HG03558 (cell line): ENCODE data around the gene PLEKHG5.
"Not testable (repeated sequence)": the region's sequence is repeated elsewhere in the genome, so short reads cannot be mapped to it uniquely, and the experiment has no call there.

Source experiments
- ATAC-seq: cut with Tn5 transposase; IDR thresholded peaks from one replicate; pipeline ENCODE4 v1.9.1; 2021; ENCODE audit warnings: moderate number of reproducible peaks; ENCODE audit not compliant: unreplicated experiment; ENCODE audit errors: extremely low read depth

Gene PLEKHG5

GRCh38 chr1:6450486-6450885, 41.0 kb downstream of the PLEKHG5 start:
- ATAC-seq, result not testable (repeated sequence)

GRCh38 chr1:6450005-6450450, 41.4 kb downstream of the PLEKHG5 start:
- no peak for ATAC-seq

GRCh38 chr1:6448749-6449631, 42.5 kb downstream of the PLEKHG5 start:
- ATAC-seq, result no peak

DNA sequence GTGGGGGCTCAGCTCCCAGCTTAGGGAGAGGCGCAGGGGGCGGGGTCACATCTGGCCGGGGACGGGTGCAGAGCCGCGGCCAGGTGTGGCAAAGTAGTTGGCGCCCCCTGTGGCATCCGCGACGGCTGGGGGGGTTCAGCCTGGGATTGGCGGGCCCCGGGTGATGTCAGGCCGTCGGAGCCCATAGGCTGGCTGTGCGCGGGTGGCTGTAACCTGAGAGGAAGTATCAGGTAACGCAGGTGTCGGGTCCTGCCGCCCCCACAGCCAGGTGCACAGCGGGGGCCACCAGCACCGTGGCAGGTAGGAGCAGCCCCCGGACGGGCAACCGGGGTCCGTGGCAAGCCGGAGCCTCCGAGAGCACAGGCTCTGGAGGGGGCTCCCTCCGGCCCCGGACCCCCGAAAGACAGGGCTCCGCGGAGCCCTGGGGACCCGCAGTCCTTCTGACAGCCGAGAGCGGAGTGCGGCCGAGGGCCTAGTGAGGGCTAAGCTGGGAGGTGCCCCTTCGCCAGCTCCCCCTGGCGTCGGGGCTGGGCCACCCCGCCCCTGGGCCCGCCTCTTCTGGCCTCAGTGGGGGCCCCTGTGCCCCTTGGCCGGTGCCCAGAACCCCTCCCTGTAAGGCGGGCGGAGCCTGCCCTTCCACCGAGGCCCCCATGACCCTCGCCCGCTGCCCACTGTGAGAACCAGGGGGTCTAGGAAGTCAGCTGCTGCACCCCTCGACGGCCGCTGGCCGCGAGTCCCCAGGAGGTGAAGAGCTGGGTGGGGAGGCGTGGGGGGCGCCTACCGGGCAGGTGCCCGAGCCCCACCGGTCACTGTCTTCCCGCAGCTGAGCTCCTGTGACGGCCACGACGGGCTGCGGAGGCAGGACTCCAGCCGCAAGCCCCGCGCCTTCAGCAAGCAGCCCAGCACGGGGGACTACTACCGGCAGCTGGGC, 43.4 kb downstream of the PLEKHG5 start:
- ATAC-seq, result no peak

DNA sequence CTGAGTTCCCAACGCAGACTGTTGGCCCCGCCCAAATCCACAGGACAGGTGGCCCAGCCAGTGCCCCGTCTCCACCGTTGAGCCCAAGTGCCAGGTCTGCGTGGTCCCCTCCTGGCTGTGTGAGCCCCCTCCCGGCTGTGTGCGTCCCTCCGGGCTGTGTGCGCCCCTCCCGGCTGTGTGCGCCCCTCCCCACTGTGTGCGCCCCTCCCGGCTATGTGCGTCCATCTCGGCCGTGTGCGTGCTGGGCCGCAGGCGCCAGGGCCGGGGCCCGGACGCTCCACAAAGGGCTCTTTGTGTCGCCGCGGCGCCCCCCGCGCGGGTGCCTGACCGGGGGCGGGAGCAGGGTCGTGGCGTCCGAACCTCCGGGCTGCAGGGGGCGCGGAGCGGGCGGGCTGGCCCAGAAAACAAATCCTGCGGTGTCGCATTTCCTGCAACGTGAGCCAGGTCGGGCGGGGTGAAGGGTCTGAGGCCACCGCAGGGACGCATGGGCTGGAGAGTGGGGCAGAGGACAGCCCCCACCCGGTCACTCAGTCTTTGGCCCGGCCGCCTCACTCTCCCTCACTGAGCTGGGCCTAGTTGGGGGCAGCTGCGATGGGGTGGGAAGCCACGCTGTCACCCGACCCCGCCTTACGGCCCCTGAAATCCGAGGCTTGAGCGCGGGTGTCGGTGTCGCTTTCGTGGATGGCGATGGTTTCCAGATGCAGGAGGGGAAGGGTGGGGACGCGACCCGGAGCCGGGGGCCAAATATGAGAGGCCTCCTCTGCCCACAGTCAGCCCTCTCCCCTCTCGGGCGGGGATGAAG, 44.2 kb downstream of the PLEKHG5 start:
- no peak for ATAC-seq

DNA sequence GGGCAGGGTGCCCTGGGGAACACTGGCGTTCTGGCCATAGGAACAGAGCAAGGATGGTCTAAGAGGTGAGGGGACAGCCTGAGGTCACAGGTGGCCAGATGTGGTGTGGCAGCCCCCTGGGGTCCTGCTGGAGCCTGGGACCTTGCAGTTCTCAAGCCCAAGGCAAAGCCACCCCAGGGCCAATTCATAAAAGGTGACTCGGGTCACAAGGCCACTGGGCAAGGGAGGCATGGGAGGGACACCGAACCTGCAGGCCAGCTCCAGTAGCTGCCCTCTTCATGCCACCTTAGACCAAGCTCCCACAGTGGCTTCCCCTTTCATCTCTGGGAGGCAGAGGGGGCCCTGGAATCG, 44.8 kb downstream of the PLEKHG5 start:
- no peak for ATAC-seq

DNA sequence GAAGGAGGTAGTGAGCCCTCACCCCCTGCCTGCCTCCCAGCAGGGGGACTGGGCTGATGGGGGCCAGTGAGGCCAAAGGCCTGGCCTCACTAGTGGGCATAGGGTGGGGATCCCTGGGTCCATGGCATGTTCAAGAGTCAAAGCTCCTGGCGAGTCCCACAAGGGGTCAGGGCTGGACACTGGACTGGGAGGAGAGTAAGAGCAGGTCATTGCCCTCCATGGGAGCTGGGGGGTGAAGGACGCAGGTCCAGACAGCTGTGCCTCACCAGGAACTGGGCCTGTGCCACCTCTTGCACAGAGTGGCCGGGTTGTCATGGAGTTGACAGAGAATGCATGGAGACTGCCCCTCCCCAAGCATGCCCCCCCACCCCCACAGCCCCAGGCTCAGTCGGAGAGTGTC, 45.5 kb downstream of the PLEKHG5 start:
- not testable (repeated sequence) for ATAC-seq

DNA sequence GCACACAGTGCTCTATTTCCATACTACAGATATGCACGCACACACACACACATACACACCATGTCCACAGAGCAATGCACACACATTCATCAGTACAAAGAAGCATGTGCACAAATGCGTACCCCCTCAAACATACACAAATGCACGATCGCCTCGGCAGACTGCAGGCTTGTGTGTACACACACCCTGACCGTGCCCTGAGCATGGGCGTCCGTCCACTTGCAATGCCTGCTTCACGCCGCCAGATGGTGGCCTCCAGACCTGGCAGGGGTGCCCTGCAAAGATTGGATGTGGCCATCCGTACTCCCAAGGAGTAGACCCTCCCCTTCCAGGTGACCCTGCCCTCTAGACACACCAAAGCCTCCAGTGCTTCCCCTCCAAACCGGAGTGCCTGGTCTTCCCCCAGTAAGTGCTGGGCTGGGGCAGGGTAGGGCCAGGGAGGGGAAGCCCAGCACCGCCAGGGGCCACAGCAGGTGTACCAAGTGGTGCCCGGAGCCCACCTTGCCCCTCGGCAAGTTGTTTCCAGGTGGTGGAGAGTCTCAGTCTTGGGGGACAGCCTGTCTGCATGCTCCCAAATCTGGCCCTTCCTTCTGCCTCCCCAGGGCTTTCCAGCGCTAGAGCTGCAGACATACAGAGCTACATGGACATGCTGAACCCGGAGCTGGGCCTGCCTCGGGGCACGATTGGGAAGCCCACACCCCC, 46.3 kb downstream of the PLEKHG5 start:
- no peak for ATAC-seq

- no peak for ATAC-seq
These were observed 47.1 kb downstream of the PLEKHG5 start for GRCh38 chr1:6444377-6444776.

DNA sequence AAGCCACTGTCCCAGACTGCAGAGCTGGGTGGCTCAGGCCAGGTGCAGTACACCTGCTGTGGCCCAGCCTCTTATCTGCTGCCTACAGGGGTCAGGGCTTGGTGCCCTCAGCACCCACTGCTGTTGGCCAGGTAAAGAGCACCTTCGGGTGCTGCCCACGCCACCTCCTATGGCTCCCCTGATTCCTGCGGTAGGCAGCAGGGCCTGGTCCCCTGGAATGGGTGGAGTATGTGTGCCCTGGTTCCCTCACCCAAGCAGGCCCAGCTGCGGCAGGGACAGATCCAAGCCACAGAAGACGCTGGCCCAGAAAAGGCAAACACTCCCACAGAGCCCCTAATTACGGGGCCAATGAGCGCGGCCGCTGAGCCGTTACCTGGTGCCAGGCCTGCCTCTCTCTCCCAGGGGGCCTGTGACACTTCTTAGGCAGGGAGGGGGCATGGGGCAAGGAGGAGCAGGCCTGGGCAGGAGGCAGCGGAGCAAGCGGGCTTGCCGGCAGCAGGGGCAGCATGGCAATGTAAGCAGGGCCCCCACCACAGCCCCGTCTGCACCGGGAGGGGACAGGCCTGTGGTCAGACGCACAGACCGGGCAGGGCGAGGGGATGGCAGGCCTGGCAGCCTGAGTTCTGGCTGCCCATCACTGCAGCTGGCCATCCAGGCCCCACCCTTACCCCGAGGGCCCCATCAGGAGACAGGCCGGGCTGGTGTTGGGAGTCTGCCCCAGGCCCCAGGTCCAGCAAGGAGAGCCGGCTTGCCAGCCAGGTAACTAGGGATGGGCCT, 47.9 kb downstream of the PLEKHG5 start:
- ATAC-seq, result no peak

DNA sequence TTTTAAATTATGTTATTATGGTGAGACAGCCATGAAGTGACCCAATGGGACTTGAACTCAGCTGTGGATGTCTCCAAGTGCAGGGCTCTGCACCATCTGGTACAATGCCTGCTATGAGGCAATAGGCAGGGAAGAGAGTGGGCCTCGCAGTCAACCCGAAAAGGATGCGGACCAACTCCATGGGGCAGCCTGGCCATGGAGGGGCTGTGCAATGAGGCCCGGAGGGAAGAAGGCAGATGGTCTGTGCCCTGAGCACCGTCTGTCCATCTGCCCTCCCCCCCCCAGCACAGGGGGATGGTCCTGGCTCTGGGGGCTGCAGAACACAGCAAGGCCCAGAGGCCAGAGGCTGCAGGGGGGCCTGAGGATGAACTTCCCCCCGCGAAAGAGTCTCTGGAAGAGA, 49.9 kb downstream of the PLEKHG5 start:
- ATAC-seq, result no peak

- ATAC-seq, result no peak
These were observed 51.0 kb downstream of the PLEKHG5 start for GRCh38 chr1:6440198-6441126.

GRCh38 chr1:6438047-6438525, 53.4 kb downstream of the PLEKHG5 start:
- ATAC-seq, result no peak

GRCh38 chr1:6437012-6437700, 54.3 kb downstream of the PLEKHG5 start:
- not testable (repeated sequence) for ATAC-seq

DNA sequence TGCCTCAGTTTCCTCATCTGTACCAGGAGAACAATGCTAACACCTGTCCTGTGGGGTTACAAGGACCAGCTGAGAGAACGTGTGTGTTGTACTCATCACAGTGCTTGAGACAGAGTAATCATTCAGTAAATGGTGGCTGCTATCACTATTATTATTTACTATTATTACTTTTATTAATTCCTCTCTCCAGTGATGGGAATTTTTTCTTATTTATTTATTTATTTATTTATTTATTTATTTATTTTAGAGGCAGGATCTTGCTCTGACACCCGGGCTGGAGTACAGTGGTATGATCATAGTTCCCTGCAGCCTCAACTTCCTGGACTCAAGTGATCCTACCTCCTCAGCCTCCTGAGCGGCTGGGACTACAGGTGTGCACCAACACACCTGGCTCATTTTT, 55.2 kb downstream of the PLEKHG5 start:
- not testable (repeated sequence) for ATAC-seq

DNA sequence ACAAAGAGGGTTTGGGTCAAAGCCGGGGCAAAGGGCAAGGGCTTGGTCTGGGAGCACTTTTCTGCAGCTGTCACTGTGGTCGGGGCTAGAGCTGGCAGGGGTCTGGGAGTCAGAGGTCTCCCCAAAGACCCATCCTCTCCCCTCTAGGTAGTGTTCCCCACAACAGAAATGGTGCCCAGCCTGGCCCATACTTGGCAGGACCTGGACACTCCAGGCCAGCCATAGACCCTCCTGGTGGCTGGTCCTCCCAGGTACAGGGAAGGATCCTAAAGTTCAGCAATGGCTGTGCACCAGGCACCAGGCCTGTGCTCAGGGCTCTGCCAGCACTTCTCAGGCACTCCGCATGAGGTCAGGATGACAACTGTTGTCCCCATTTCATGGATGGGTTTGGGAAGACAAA, 55.9 kb downstream of the PLEKHG5 start:
- ATAC-seq, result no peak

DNA sequence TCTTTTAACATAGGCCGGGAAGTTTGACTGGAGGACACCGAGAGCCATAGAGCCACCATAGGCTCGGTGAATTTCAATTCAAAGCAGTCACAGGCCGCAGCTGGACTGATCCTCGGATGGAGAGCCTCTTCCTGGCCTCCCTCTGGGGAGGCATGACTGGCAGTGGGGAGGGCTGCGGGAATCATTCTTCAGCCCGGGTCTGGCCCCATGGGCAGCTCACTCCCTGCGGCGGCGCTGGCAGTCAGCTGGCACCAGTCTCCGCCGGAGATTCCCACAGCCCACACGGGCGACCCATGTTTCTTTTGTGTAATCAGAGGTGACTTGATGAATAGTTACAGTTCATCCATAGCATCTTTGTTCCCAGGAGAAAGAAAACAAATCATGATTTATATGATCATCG, 56.3 kb downstream of the PLEKHG5 start:
- no peak for ATAC-seq
